Gastrocnemius medialis (tissue), 4 donors: ENCODE results near the gene ERC1. TPM values are rescaled to one million over a fixed set of nuclear protein-coding genes. Genes with fewer than 3 reads are reported as not detected.

Source experiments
- ATAC-seq, 2 donors: fragments of 150-250 bp; one replicate each; pipeline ENCODE4 v1.9.1; 2016
- DNase-seq, 2 donors: peaks; one replicate each; pipeline ENCODE4 v3.0.0-alpha.2; 2019
- H3K27ac ChIP-seq, 4 donors: fragments of 200-600 bp; sonication (generic); 1 replicate in 1 of 4; 2 replicates in 3 of 4; pipeline ENCODE4 v1.5.1; 2016 to 2018; ENCODE audit warnings: mild to moderate bottlenecking in 2 of 4, moderate library complexity in 1 of 4
- H3K27me3 ChIP-seq, 3 donors: fragments of 200-600 bp; sonication (generic) in 2 of 3; 1 replicate in 1 of 3; 2 replicates in 2 of 3; pipeline versions ENCODE4 v1.5.1 to v1.6.0; 2016 to 2019; ENCODE audit warnings: mild to moderate bottlenecking in 1 of 3, moderate library complexity in 1 of 3
- H3K36me3 ChIP-seq, 2 donors: fragments of 200-600 bp; sonication (generic) in 1 of 2; one replicate each; pipeline ENCODE4 v1.5.1; 2017 to 2018
- H3K4me1 ChIP-seq, 2 donors: fragments of 200-600 bp; sonication (generic) in 1 of 2; one replicate each; pipeline ENCODE4 v1.5.1; 2016 to 2017; ENCODE audit warnings: mild to moderate bottlenecking in 2 of 2
- H3K4me3 ChIP-seq, 4 donors: fragments of 200-600 bp; sonication (generic) in 3 of 4; 1 replicate in 1 of 4; 2 replicates in 3 of 4; pipeline ENCODE4 v1.5.1; 2016 to 2019; ENCODE audit warnings: mild to moderate bottlenecking in 2 of 4
- H3K9me3 ChIP-seq, 3 donors: fragments of 200-600 bp; sonication (generic) in 2 of 3; 1 replicate in 1 of 3; 2 replicates in 2 of 3; pipeline ENCODE4 v1.5.1; 2016 to 2019
- POLR2A ChIP-seq, 2 donors: fragments of 450-650 bp; IDR thresholded peaks; one replicate each; pipeline ENCODE4 v1.6.1; 2017; ENCODE audit warnings: antibody characterized with exemption in 2 of 2, mild to moderate bottlenecking in 2 of 2, moderate library complexity in 2 of 2
- in situ Hi-C, 4 donors: fragments of 200-750 bp; cut with MboI; loops; one replicate each; pipeline versions ENCODE4 v1.15.0 to v1.8.0; 2017; ENCODE audit warnings: low sequenced_read_pairs in 4 of 4
- intact Hi-C: fragments of 100-400 bp; cut with DNase I; formaldehyde crosslinking; loops from one replicate; pipeline ENCODE4 v1.15.1; 2023; ENCODE audit warnings: low total_unique reads
- total RNA-seq, 4 donors: library from RNA; depleted of rRNA; stranded (reverse); fragments of >200 nt; gene quantifications; one replicate each; pipeline versions ENCODE4 v1.1.0 to v1.2.3, GENCODE V29; 2016
- TF ChIP-seq, protein P1 (sequence below), 5 experiments: fragments of 450-650 bp in 3 of 5; fragments of 200-600 bp in 2 of 5; sonication (generic) in 2 of 5; IDR thresholded peaks in 4 of 5; conservative IDR thresholded peaks in 1 of 5; 1 replicate in 4 of 5; 2 replicates in 1 of 5; pipeline ENCODE4 v1.5.1; 2016 to 2019; ENCODE audit warnings: antibody characterized with exemption in 5 of 5, mild to moderate bottlenecking in 3 of 5, moderate library complexity in 3 of 5

The ERC1 gene
- total RNA-seq, 4 donors from 2014 or later: 20.3 to 39.1 (median 23.5) TPM

DNA sequence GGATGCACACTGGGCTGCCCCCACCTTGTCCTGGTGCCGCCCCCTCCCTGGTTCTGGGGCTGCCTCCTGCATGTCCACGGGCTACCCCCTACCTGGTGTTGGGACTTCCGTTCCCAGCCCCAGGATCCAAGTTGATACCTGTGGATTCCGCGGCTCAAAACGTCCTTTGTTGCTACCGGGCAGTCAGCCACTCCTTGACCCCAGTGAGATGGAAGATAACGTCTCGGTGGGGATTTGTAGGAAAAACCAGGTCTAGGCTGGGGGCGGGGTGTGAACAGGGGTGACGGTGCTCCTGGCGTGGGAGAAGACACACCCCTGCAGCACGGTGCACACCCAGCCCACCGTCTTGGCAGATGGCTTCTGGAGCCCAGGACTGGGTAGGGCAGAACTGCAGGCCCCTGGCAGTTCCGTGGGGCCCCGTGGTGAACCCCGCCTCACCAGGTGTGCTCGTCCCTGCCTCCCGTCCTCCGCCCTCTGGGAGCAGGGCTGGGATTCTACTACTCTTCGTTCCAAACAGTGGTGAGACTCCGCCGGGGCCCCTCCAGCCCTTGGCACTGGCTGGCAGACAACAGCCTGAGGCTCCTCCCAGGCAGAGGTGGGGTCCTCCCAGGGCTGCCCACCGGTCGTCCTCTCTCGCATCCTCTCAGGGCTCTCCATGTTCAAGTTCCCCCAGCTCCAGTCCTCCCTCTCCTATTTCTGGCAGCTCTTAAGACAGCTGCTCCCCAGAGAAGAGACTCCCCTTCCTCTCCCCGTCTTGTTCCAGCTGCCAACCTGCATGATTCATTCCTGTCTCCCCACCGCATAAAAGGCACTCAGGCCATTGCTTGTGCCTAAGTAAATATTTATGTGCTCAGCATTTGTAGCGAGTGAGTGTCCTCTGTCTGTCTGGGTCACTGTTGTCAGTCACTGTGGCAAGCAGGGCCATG, 527.8 kb downstream of the ERC1 start:
- intact Hi-C loops (no loop called here), in situ Hi-C loops (no loop called here)
- H3K27me3 ChIP-seq: peaks cover 5 to 11% (median 10%) of the 10 kb centered on the region in 3 donors
- peaks cover 0 to 4% (median 0%) of the 10 kb centered on the region in 3 donors for H3K9me3 ChIP-seq
- H3K36me3 ChIP-seq: no peaks in the 10 kb centered on the region
- no peaks in the 10 kb centered on the region for H3K4me1 ChIP-seq
- no peak overlapping the region for H3K27ac ChIP-seq
- no peak overlapping the region for H3K4me3 ChIP-seq
- TF ChIP-seq, protein P1, sequence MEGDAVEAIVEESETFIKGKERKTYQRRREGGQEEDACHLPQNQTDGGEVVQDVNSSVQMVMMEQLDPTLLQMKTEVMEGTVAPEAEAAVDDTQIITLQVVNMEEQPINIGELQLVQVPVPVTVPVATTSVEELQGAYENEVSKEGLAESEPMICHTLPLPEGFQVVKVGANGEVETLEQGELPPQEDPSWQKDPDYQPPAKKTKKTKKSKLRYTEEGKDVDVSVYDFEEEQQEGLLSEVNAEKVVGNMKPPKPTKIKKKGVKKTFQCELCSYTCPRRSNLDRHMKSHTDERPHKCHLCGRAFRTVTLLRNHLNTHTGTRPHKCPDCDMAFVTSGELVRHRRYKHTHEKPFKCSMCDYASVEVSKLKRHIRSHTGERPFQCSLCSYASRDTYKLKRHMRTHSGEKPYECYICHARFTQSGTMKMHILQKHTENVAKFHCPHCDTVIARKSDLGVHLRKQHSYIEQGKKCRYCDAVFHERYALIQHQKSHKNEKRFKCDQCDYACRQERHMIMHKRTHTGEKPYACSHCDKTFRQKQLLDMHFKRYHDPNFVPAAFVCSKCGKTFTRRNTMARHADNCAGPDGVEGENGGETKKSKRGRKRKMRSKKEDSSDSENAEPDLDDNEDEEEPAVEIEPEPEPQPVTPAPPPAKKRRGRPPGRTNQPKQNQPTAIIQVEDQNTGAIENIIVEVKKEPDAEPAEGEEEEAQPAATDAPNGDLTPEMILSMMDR (IDR thresholded peaks at IDR 0.05 in 4 of 5, conservative IDR thresholded peaks at IDR 0.05 in 1 of 5): no peak
- TF ChIP-seq POLR2A (IDR thresholded peaks at IDR 0.05): no peak
- no peak for ATAC-seq
- DNase-seq: no peak

DNA sequence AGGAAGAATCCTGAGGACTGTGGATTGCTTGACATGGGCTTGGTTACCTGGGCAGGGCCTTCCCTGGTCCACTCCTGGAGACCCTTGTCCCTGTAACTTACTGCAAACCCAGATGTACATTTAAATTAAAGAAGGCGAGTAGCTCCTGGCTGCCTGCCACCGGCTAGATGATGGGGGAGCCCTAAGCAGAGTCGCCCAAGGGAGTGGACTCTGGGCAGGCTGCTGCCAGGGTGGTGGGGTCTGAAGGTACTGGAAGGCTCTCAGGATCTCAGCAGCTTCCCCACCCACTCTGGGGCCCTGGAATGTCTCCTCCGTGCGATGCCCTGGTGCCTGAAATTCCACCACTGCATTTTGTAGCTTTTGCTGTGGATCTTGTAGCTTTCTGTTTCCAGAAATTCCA, 528.6 kb downstream of the ERC1 start:
- ATAC-seq: no peak
- intact Hi-C loops (no loop called here), in situ Hi-C loops (no loop called here)
- no peak overlapping the region for H3K27ac ChIP-seq
- TF ChIP-seq, protein P1 (IDR thresholded peaks at IDR 0.05 in 4 of 5, conservative IDR thresholded peaks at IDR 0.05 in 1 of 5): no peak
- no peak for TF ChIP-seq POLR2A (IDR thresholded peaks at IDR 0.05)
- no peak for DNase-seq
- H3K36me3 ChIP-seq: no peaks in the 10 kb centered on the region
- H3K27me3 ChIP-seq: peaks cover 5 to 11% (median 10%) of the 10 kb centered on the region in 3 donors
- no peak overlapping the region for H3K4me3 ChIP-seq
- no peaks in the 10 kb centered on the region for H3K4me1 ChIP-seq
- H3K9me3 ChIP-seq: peaks cover 0 to 4% (median 0%) of the 10 kb centered on the region in 3 donors

DNA sequence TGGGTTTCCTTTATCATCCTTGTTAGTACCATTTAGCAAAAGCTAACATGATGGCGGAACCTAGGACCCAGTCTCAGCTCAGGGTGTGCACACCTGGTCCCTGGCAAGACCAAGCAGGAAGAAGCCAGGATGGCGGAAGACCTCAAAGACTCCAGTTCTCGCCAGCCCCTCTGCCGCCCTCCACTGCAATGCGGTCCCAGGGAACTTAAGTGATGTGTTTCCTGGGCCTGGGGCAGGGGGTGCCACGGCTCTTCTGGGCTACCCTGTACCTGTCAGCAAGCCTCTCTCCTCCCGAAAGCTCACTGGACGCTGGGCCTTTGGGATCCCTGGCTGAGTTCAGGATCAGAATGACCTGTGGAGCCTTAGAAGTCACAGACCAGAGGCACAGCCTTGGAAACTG, 532.0 kb downstream of the ERC1 start:
- DNase-seq: no peak
- intact Hi-C loops: no loop called here
- Histone ChIP-seq H3K9me3 (no peaks in the 10 kb centered on the region), H3K36me3 (no peaks in the 10 kb centered on the region), H3K27ac (no peak overlapping the region), H3K4me3 (no peak overlapping the region), H3K4me1 (no peaks in the 10 kb centered on the region), H3K27me3 (peaks cover 11 to 20% (median 14%) of the 10 kb centered on the region in 3 donors)
- ATAC-seq: no peak
- no peak for TF ChIP-seq POLR2A (IDR thresholded peaks at IDR 0.05)
- TF ChIP-seq, protein P1 (IDR thresholded peaks at IDR 0.05 in 4 of 5, conservative IDR thresholded peaks at IDR 0.05 in 1 of 5): no peak
- in situ Hi-C loops: no loop called here

DNA sequence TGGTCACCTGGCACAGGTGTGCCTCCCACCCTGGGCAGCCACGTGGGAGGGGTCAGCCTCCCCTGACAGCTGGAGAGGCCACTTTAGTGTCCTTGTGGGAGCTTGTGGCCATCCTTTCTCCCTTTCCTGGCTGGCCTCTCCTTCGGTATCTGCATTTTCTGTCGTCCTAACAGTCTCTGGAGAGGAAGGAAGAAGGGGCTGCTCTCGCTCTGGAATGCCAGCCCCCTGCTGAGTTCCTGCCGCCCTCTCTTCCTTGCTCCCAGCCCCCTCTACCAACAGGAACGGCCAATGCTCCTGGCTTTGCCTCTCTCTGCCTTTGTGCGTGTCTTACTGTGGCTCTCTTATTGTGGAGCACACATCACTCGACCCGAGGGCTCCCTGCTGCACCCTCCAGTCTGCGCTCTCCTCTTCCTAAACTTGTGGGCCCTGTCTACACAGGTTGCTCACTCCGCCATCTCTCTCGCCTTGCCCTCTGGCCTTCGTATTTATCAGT, 532.6 kb downstream of the ERC1 start:
- H3K4me1 ChIP-seq: no peaks in the 10 kb centered on the region
- TF ChIP-seq, protein P1 (IDR thresholded peaks at IDR 0.05 in 4 of 5, conservative IDR thresholded peaks at IDR 0.05 in 1 of 5): no peak
- TF ChIP-seq POLR2A (IDR thresholded peaks at IDR 0.05): no peak
- ATAC-seq (no peak), DNase-seq (no peak)
- peaks cover 11 to 20% (median 17%) of the 10 kb centered on the region in 3 donors for H3K27me3 ChIP-seq
- H3K9me3 ChIP-seq: no peaks in the 10 kb centered on the region
- no peak overlapping the region for H3K27ac ChIP-seq
- intact Hi-C loops: no loop called here
- H3K36me3 ChIP-seq: no peaks in the 10 kb centered on the region
- in situ Hi-C loops: no loop called here
- no peak overlapping the region for H3K4me3 ChIP-seq
